Fibroblast of pulmonary artery (primary cell): ENCODE data around the gene DUSP22.

Source experiments
- DNase-seq: peaks from one replicate; pipeline ENCODE4 v3.0.0-alpha.2; 2010; ENCODE audit warnings: low read depth
- H3K4me3 ChIP-seq: replicated peaks from 2 replicates; pipeline ENCODE4 v1.5.1; 2011; ENCODE audit warnings: low read depth, mild to moderate bottlenecking, control low read depth, low read length, moderate library complexity
- CTCF ChIP-seq: IDR thresholded peaks from 2 replicates; pipeline ENCODE4 v1.5.1; 2011; ENCODE audit warnings: mild to moderate bottlenecking, control low read depth, low read length, inconsistent platforms; ENCODE audit errors: missing control alignments

Gene DUSP22

GRCh38 chr6:379410-380181 lies 87.3 kb downstream of the DUSP22 start:
- TF ChIP-seq CTCF = no peak
- H3K4me3 ChIP-seq = no peak overlapping the region
- no peak for DNase-seq

GRCh38 chr6:380234-381218 lies 88.2 kb downstream of the DUSP22 start:
- TF ChIP-seq CTCF = no peak
- DNase-seq = no peak
- H3K4me3 ChIP-seq = no peak overlapping the region

GRCh38 chr6:381742-382461 lies 89.6 kb downstream of the DUSP22 start:
- H3K4me3 ChIP-seq = no peak overlapping the region
- TF ChIP-seq CTCF = no peak
- DNase-seq = no peak

DNA sequence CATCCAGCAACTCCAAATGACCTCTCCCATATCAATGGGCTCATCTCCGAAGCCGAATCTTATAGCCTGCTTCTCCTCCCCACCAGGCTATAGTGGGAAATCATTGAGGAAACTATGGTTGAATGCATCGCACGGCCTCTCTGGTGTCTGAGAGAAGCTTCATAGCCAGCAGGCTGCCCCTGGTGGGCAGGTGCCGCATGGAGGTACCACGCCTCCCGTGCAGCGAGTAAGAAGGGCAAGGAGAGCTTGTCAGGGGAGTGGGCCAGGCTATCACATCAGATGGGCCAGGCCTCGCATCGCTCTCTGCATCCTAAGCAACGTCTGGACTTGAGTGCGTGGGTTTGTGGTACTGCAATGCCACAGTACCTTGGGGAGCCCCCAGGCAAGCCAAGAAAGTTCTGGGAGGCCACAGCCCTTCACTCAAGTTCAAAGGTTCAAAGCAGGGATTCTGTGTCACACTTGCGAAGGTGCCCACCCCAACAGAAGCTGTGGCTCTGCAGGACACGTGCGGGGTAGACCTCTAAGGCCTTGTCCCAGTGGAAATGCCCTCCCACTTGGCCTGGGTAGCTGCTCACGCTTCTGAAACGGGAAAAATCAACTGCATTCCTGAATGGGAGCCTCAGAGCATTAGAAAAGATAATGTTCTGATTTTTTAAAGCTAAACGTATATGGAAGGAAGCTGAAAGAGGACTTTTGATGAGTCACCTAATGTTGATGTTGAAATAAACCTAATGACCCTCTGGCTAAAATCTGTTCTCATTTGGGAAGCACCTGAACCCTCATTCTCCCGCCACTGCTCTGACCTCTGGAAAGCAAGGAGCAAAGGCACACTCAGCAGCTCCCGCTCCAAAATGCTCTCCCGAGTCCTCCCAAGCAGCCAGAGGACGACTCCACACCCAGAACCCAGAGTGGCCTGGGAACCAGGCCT lies 90.9 kb downstream of the DUSP22 start:
- DNase-seq = no peak
- TF ChIP-seq CTCF = no peak
- no peak overlapping the region for H3K4me3 ChIP-seq

DNA sequence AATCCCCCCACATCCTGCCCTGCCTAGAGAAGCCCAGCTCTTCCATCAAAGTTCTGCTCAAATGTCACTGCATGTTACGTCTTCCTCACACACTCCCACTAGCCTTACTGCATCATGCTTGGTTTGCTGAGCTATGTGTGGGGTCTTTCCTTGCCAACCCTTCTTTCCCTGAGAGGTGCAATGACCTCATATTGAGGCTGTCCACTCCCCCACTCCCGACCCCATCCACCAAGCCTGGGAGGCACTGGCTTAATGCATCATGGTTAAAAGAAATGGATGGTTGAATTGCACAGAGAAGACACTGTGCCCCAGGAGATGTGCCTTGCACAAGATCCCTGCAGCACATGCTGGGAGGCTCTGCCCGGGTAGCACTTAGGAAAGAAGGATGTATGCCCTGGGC lies 91.6 kb downstream of the DUSP22 start:
- TF ChIP-seq CTCF = no peak
- DNase-seq = no peak
- H3K4me3 ChIP-seq = no peak overlapping the region

DNA sequence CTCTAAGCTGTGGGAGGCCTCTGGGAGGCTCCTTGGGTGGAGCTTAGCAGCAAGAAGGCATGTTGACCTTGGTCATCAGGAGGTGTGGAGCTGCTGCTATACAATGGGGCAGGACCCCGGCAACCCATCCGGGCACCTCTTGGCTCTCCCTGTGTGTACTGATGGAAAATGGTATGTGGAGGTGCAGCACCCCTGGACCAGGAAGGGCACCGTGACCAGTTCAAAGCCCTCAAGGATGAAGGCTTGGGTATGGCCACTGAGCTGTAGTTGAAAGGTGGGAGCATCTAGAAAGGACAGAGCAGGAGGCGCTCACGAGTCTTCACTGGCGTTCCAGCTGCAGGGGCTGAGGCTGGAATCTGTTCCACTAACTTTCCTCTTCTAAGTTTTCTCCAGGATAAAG lies 92.6 kb downstream of the DUSP22 start:
- no peak for TF ChIP-seq CTCF

More for the DNA sequence above, 92.6 kb downstream of the DUSP22 start:
- no peak for DNase-seq
- no peak overlapping the region for H3K4me3 ChIP-seq
